Activated CD8-positive, alpha-beta T cell treated with anti-CD3 and anti-CD28 coated beads for 36 hours (primary cell): Measurements from ENCODE around the gene CENPP. TPM values are rescaled to one million over a fixed set of nuclear protein-coding genes. Genes with fewer than 3 reads are reported as not detected.

Source experiments
- ATAC-seq: fragments of 200-7000 bp; cut with Tn5 transposase; one replicate; pipeline ENCODE4 v1.10.0; 2021; ENCODE audit warnings: mild to moderate bottlenecking, moderate library complexity
- CTCF ChIA-PET: fragments of 350-600 bp; sonication (Branson Sonifier 250); formaldehyde crosslinking; loops from one replicate; lab custom pipeline; 2021; ENCODE audit warnings: antibody characterized with exemption; lab: Charles Lee
- POLR2A ChIA-PET: fragments of 350-600 bp; sonication (Branson Sonifier 250); formaldehyde crosslinking; loops from one replicate; lab custom pipeline; 2021; ENCODE audit warnings: antibody characterized with exemption; lab: Charles Lee
- DNase-seq: peaks from one replicate; pipeline ENCODE4 v3.0.0-alpha.2; 2020
- H3K27ac Mint-ChIP-seq: one replicate; pipeline ENCODE4 v1.8.0; 2021; ENCODE audit warnings: mild to moderate bottlenecking, mixed read lengths
- H3K27me3 Mint-ChIP-seq: one replicate; pipeline ENCODE4 v1.8.0; 2021; ENCODE audit warnings: mixed read lengths
- H3K36me3 Mint-ChIP-seq: one replicate; pipeline ENCODE4 v1.8.0; 2021; ENCODE audit warnings: low read depth, mixed read lengths
- H3K4me1 Mint-ChIP-seq: one replicate; pipeline ENCODE4 v1.8.0; 2021; ENCODE audit warnings: low read depth, mixed read lengths
- H3K4me3 Mint-ChIP-seq: one replicate; pipeline ENCODE4 v1.8.0; 2021; ENCODE audit warnings: mild to moderate bottlenecking, moderate library complexity, mixed read lengths
- H3K9me3 Mint-ChIP-seq: one replicate; pipeline ENCODE4 v1.8.0; 2021; ENCODE audit warnings: mixed read lengths
- CTCF ChIP-seq: fragments of 200-600 bp; IDR thresholded peaks from one replicate; pipeline ENCODE4 v1.8.0; 2022; ENCODE audit warnings: antibody characterized with exemption, mild to moderate bottlenecking
- intact Hi-C: fragments of 100-400 bp; cut with micrococcal nuclease; formaldehyde crosslinking; loops from one replicate; pipeline ENCODE4 v1.10.0; 2022
- total RNA-seq, 2 experiments: library from RNA; stranded (reverse); gene quantifications; one replicate each; pipeline ENCODE4 v1.2.3, GENCODE V29; 2021

The CENPP gene
- total RNA-seq, 2 experiments from 2014 or later = 22.5 to 28.7 TPM

- no peak for ATAC-seq
- Mint-ChIP-seq H3K4me1 (peaks cover 4% of the 10 kb centered on the region), H3K9me3 (no peaks in the 10 kb centered on the region), H3K36me3 (no peaks in the 10 kb centered on the region), H3K4me3 (no peak overlapping the region), H3K27me3 (no peaks in the 10 kb centered on the region), H3K27ac (no peak overlapping the region)
- intact Hi-C loops = no loop called here
- ChIA-PET CTCF (interaction anchor here (1.4 kb wide), 1 partner anchor 9 kb away, joined by 3 read pairs; no protein-coding TSS in a partner anchor), POLR2A (no interaction called here)
- no peak for DNase-seq
- no peak for TF ChIP-seq CTCF
Measured at GRCh38 chr9:92504881-92505280, 179.1 kb downstream of the CENPP start.

GRCh38 chr9:92506184-92506857, 180.6 kb downstream of the CENPP start:
- H3K4me1 Mint-ChIP-seq = peaks cover 4% of the 10 kb centered on the region
- ChIA-PET CTCF (no interaction called here), POLR2A (no interaction called here)
- no peak overlapping the region for H3K4me3 Mint-ChIP-seq
- no peaks in the 10 kb centered on the region for H3K9me3 Mint-ChIP-seq
- no peaks in the 10 kb centered on the region for H3K36me3 Mint-ChIP-seq
- intact Hi-C loops = no loop called here
- ATAC-seq = no peak
- DNase-seq = no peak
- no peak overlapping the region for H3K27ac Mint-ChIP-seq
- H3K27me3 Mint-ChIP-seq = no peaks in the 10 kb centered on the region
- no peak for TF ChIP-seq CTCF

GRCh38 chr9:92507005-92507404, 181.3 kb downstream of the CENPP start:
- H3K36me3 Mint-ChIP-seq = no peaks in the 10 kb centered on the region
- H3K27ac Mint-ChIP-seq = no peak overlapping the region
- TF ChIP-seq CTCF = no peak
- peaks cover 4% of the 10 kb centered on the region for H3K4me1 Mint-ChIP-seq
- intact Hi-C loops = no loop called here
- DNase-seq (no peak), ATAC-seq (no peak)
- H3K4me3 Mint-ChIP-seq = no peak overlapping the region
- no peaks in the 10 kb centered on the region for H3K9me3 Mint-ChIP-seq
- POLR2A ChIA-PET = no interaction called here
- H3K27me3 Mint-ChIP-seq = no peaks in the 10 kb centered on the region
- CTCF ChIA-PET = no interaction called here

GRCh38 chr9:92507496-92507895, 181.7 kb downstream of the CENPP start:
- ChIA-PET POLR2A (no interaction called here), CTCF (no interaction called here)
- Mint-ChIP-seq H3K27ac (no peak overlapping the region), H3K4me3 (no peak overlapping the region), H3K27me3 (no peaks in the 10 kb centered on the region), H3K36me3 (no peaks in the 10 kb centered on the region), H3K4me1 (peaks cover 4% of the 10 kb centered on the region), H3K9me3 (no peaks in the 10 kb centered on the region)
- DNase-seq (no peak), ATAC-seq (no peak)
- no peak for TF ChIP-seq CTCF
- intact Hi-C loops = no loop called here

GRCh38 chr9:92508018-92508820, 182.5 kb downstream of the CENPP start:
- Mint-ChIP-seq H3K36me3 (no peaks in the 10 kb centered on the region), H3K4me1 (peaks cover 4% of the 10 kb centered on the region), H3K27ac (no peak overlapping the region), H3K4me3 (no peak overlapping the region), H3K27me3 (no peaks in the 10 kb centered on the region), H3K9me3 (no peaks in the 10 kb centered on the region)
- TF ChIP-seq CTCF = no peak
- DNase-seq (no peak), ATAC-seq (no peak)
- ChIA-PET POLR2A (no interaction called here), CTCF (no interaction called here)
- intact Hi-C loops = no loop called here
